Fibroblast of lung (primary cell): ENCODE data around the gene KAT7. TPM values are rescaled to one million over a fixed set of nuclear protein-coding genes. Genes with fewer than 3 reads are reported as not detected.
A peak's percentile ranks its signal among the peaks of the same experiment; 100 is the strongest.

Experiments used
- DNase-seq, 2 donors: peaks; one replicate each; pipeline versions ENCODE4 v3.0.0 to v3.0.0-alpha.2; 2010; ENCODE audit warnings: low read depth in 2 of 2
- H2AFZ ChIP-seq: 2 replicates; pipeline ENCODE4 v1.5.1; 2012; ENCODE audit warnings: low read length, control low read depth, inconsistent platforms
- H3K27ac ChIP-seq: 2 replicates; pipeline ENCODE4 v1.5.1; 2011; ENCODE audit warnings: low read length, control low read depth; ENCODE audit not compliant: insufficient read depth
- H3K27me3 ChIP-seq: 2 replicates; pipeline ENCODE4 v1.5.1; 2011; ENCODE audit warnings: mild to moderate bottlenecking, low read length; ENCODE audit not compliant: control insufficient read depth, insufficient read depth
- H3K36me3 ChIP-seq: 2 replicates; pipeline ENCODE4 v1.5.1; 2011; ENCODE audit warnings: low read length; ENCODE audit not compliant: control insufficient read depth, insufficient read depth
- H3K4me1 ChIP-seq: 2 replicates; pipeline ENCODE4 v1.5.1; 2011; ENCODE audit warnings: low read length; ENCODE audit not compliant: control insufficient read depth, insufficient read depth; ENCODE audit errors: extremely low read depth
- H3K4me2 ChIP-seq: 2 replicates; pipeline ENCODE4 v1.5.1; 2011; ENCODE audit warnings: low read length, control low read depth; ENCODE audit not compliant: insufficient read depth; ENCODE audit errors: extremely low read depth
- H3K4me3 ChIP-seq, 4 experiments: fragments of 200-600 bp in 1 of 4; sonication (generic) in 1 of 4; replicated peaks in 1 of 4; 2 replicates each; pipeline ENCODE4 v1.5.1; 2011 to 2016; ENCODE audit warnings: low read length in 4 of 4, low read depth in 3 of 4, mild to moderate bottlenecking in 3 of 4, control low read depth in 2 of 4, inconsistent platforms in 1 of 4, mixed read lengths in 1 of 4; ENCODE audit not compliant: insufficient read depth in 1 of 4; ENCODE audit errors: control extremely low read depth in 1 of 4
- H3K79me2 ChIP-seq: 2 replicates; pipeline ENCODE4 v1.5.1; 2012; ENCODE audit warnings: mild to moderate bottlenecking, low read length, inconsistent platforms; ENCODE audit not compliant: control insufficient read depth, insufficient read depth
- H3K9ac ChIP-seq: 2 replicates; pipeline ENCODE4 v1.5.1; 2011; ENCODE audit warnings: mild to moderate bottlenecking, low read length, control low read depth; ENCODE audit not compliant: insufficient read depth
- H3K9me3 ChIP-seq: 2 replicates; pipeline ENCODE4 v1.5.1; 2012; ENCODE audit warnings: low read depth, low read length; ENCODE audit not compliant: control insufficient read depth, insufficient read depth
- H4K20me1 ChIP-seq: 2 replicates; pipeline ENCODE4 v1.5.1; 2011; ENCODE audit warnings: low read length; ENCODE audit not compliant: control insufficient read depth, insufficient read depth; ENCODE audit errors: extremely low read depth
- CTCF ChIP-seq, 2 donors: IDR thresholded peaks in 1 of 2; conservative IDR thresholded peaks in 1 of 2; 1 replicate in 1 of 2; 2 replicates in 1 of 2; pipeline ENCODE4 v1.5.1; 2011 to 2012; ENCODE audit warnings: low read length in 2 of 2, control low read depth in 1 of 2, inconsistent platforms in 1 of 2, low read depth in 1 of 2, mild to moderate bottlenecking in 1 of 2
- EZH2 ChIP-seq: IDR thresholded peaks from 2 replicates; pipeline ENCODE4 v1.5.1; 2012; ENCODE audit warnings: low read length, control low read depth, mild to moderate bottlenecking; ENCODE audit errors: missing control alignments
- polyA plus RNA-seq, 2 donors: library from polyadenylated mRNA; depleted of rRNA in 1 of 2; stranded (reverse) in 1 of 2; unstranded in 1 of 2; fragments of >200 nt; gene quantifications; 2 replicates each; pipeline ENCODE4 v1.2.1, GENCODE V29; 2011 to 2012; ENCODE audit warnings: missing spikeins in 1 of 2
- total RNA-seq: library from RNA; depleted of rRNA; stranded (reverse); fragments of >200 nt; gene quantifications from 2 replicates; pipeline ENCODE4 v1.2.1, GENCODE V29; 2014

KAT7 gene
- total and polyA plus RNA-seq, 2 donors (not counting 1 experiment from before 2014, with no cell fraction given), result 25.6 to 35.5 TPM

- Histone ChIP-seq H3K9me3 (no peaks in the 10 kb centered on the region), H3K36me3 (peaks cover 1% of the 10 kb centered on the region), H3K27ac (no peak overlapping the region), H3K4me2 (no peak overlapping the region), H3K4me1 (no peaks in the 10 kb centered on the region), H3K4me3 (no peak overlapping the region), H3K27me3 (no peaks in the 10 kb centered on the region), H4K20me1 (no peaks in the 10 kb centered on the region), H2AFZ (no peak overlapping the region), H3K9ac (no peak overlapping the region), H3K79me2 (no peaks in the 10 kb centered on the region)
- DNase-seq, result no peak
- no peak for TF ChIP-seq EZH2
- no peak for TF ChIP-seq CTCF (conservative IDR thresholded peaks at IDR 0.05 in 1 of 2, IDR thresholded peaks at IDR 0.05 in 1 of 2; ENCODE audit: low read depth in 1 of 2, low read length in 2 of 2)
These were observed 26.5 kb downstream of the KAT7 start for GRCh38 chr17:49814781-49815529.

DNA sequence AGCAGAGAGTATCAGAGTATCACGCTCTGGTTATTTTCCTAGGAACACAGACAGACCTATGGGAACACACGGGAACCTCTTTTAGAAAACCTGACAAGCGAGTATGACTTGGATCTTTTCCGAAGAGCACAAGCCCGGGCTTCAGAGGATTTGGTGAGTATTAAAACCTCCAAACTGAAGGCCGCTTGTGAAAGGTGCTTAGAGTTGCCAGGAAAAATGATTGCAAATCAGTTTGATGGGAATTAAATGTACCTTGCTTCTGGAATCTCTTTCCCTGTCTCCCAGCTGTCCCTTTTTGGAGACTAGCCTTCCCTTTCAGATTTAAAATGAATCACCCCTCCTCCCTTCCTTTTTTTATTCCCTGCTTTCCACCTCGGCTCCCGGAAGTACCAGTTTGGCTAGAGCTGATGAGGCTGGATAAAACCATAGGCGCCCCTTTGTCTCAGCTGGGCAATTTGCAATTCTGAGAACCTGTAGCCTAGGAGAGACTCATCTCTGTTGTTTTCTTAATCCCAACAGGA lies 27.3 kb downstream of the KAT7 start:
- Histone ChIP-seq H3K4me1 (no peaks in the 10 kb centered on the region), H3K79me2 (no peaks in the 10 kb centered on the region), H3K27me3 (no peaks in the 10 kb centered on the region), H3K9me3 (no peaks in the 10 kb centered on the region), H2AFZ (no peak overlapping the region), H3K27ac (no peak overlapping the region), H3K4me2 (no peak overlapping the region), H4K20me1 (no peaks in the 10 kb centered on the region), H3K4me3 (no peak overlapping the region), H3K36me3 (peaks cover 1% of the 10 kb centered on the region), H3K9ac (no peak overlapping the region)
- DNase-seq, result peak in 1 of 2 donors; percentile 34
- no peak for TF ChIP-seq EZH2

GRCh38 chr17:49817993-49818392 lies 29.5 kb downstream of the KAT7 start:
- H3K79me2 ChIP-seq, result no peaks in the 10 kb centered on the region
- H3K4me2 ChIP-seq, result no peak overlapping the region
- H3K27ac ChIP-seq, result no peak overlapping the region
- no peaks in the 10 kb centered on the region for H3K27me3 ChIP-seq
- H3K9me3 ChIP-seq, result no peaks in the 10 kb centered on the region
- H3K4me1 ChIP-seq, result peaks cover 3% of the 10 kb centered on the region
- peaks cover 4% of the 10 kb centered on the region for H3K36me3 ChIP-seq
- H3K4me3 ChIP-seq, result no peak overlapping the region
- H4K20me1 ChIP-seq, result no peaks in the 10 kb centered on the region
- H2AFZ ChIP-seq, result no peak overlapping the region
- no peak for DNase-seq
- no peak for TF ChIP-seq CTCF (conservative IDR thresholded peaks at IDR 0.05 in 1 of 2, IDR thresholded peaks at IDR 0.05 in 1 of 2; ENCODE audit: low read depth in 1 of 2, low read length in 2 of 2)
- no peak for TF ChIP-seq EZH2
- H3K9ac ChIP-seq, result no peak overlapping the region
